Hematopoietic multipotent progenitor cell treated with erythropoietin and hydrocortisone succinate and interleukin-3 and kit ligand, for 6 days (in vitro differentiated cells): Measurements from ENCODE around the gene PTCH2.
"Not testable (repeated sequence)": the region's sequence is repeated elsewhere in the genome, so short reads cannot be mapped to it uniquely, and the experiment has no call there.

Source experiments
- DNase-seq: peaks from one replicate; pipeline ENCODE4 v3.0.0-alpha.2; 2015

The PTCH2 gene

DNA sequence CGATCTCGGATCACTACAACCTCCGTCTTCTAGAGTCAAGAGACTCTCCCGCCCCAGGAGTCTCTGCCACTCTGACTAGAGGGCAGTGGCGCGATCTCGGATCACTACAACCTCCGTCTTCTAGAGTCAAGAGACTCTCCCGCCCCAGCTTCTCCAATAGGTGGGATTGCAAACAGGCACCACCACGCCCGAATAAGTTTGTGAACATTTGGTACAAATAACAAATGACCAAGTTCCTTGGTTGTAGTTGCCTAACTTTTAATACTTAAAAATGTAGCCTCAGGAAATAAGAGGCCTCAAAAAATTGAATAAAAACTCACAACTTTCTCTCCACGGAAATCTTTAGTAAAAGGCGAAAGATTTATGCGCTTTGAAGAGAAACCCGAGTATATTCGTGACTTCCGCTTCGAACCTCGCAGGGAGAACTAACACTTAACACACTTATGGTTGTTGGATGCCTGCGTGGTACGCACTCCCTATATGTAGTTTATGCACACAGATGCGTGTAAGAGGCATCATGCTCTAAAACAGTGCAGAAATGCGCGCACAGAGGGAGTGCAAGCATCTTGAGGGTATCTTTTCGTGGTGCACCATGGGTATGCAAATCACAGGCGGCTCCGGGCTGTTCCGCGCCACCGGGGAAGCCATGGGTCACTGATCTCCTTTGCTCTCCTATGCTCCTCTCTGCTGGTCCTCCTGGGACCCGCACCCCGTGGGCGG lies 23.3 kb downstream of the PTCH2 start:
- DNase-seq = peak; percentile 98

DNA sequence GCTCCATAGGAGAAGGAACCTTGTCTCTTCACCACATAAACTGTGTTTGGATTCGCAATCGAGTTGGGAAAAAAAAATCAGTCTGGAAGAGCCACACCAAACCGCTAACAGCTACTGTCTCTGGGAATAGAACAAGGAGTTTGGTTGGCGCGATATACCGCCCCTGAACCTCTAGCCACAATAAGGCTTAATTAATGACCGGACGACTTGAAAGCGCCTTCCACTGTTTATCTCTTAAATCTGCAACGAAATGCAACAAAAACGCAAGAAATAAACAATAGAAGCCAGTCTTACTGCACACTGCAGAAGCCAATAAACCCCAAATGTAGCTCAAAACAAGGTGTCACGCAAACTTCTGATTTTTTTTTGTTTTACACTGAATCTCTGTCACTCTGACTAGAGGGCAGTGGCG lies 23.9 kb downstream of the PTCH2 start:
- DNase-seq = no peak

GRCh38 chr1:44817771-44818495 lies 25.1 kb downstream of the PTCH2 start:
- DNase-seq = peak; percentile 2

DNA sequence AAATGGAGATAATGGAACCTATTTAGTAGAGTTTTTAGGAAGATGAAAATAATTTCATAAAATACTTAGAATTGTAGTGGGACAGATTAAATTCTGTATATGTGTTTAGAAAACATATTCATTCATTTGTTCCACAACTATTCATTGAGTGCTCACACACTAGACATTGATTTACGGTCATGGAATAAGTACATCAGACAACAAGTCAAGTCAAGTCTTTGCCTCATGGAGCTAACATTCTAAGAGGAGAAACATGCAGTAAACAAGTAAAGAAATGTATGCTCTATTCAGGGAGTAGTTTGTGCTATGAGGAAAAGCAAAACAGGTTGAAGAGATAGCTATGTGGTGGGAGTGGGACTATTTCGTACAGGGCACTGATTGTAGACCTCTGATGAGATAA lies 25.7 kb downstream of the PTCH2 start:
- no peak for DNase-seq

DNA sequence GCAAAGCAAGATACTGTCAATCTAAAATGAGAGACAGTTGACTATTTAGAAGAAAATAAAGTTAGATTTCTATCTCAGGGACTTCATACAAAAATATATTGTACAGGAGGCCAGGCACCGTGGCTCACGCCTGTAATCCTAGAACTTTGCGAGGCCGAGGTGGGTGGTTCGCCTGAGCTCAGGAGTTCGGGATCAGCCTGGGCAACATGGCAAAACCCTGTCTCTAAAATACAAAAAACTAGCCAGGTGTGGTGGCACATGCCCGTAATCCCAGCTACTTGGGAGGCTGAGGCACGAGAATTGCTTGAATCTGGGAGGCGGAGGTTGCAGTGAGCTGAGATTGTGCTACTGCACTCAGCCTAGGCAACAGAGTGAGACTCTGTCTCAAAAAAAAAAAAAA lies 27.1 kb downstream of the PTCH2 start:
- DNase-seq = not testable (repeated sequence)

- DNase-seq = no peak
Measured at GRCh38 chr1:44812822-44813543, 30.1 kb downstream of the PTCH2 start.

- no peak for DNase-seq
Measured at GRCh38 chr1:44811234-44811633, 31.8 kb downstream of the PTCH2 start.

DNA sequence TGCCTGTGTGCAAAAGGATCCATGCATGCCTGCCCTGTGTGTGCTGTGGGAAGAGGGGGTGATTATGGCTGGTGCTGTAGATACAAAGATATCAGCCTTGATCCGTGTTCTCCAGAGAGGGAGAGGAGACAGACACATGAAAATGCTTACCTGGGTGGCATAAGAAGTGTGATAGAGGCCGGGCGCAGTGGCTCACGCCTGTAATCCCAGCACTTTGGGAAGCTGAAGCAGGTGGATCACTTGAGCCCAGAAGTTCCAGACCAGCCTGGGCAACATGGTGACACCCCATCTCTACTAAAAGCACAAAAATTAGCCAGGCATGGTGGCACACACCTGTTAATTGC lies 32.3 kb downstream of the PTCH2 start:
- not testable (repeated sequence) for DNase-seq

- DNase-seq = peak; percentile 56
Measured at GRCh38 chr1:44810101-44810761, 32.8 kb downstream of the PTCH2 start.

DNA sequence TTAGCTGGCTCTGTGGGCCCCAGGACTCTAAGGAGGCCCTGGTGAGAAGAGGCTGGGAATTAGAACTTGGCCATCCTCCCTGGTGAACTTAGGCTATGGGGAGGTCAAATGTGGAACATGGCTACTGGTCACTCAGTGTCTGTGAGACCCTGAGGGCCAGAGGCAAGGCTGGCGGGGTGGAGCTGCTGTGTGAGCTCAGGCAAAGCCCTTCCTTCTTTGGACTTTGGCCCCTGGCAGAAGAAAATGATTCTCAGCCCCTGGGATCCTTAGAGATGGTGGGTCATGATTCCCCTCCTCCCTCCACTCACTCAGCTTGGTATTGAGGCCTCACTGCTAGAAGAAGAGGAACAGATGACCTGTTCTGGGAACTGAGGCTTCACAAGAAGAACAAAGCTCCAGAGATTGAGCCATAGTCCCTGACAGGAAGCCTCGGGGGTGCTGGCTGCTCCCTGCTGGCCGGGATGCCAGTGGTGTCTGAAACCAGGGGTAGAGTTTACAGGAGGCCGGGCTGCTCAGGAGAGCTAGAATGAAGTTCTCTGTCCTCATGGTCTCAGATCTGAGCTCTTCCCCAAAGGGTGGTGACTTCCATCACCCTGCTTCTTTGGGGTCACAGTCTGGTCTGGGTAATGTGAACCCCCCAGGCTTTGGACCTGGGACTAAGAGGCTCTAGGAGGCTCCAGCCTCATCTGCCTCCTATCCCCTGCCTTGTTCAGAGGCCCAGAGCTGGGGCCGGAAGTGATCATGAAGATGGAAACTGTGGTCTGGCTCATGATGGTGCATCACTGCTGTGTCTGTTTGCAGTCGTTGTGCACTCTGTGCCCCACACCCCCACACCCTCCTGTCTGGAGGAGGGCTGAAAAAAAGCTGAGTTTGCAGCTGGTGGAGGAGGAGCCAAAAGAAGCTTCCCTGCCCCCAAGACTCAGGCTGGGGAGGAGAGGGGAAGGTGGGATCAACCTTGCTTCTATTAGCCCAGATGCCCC lies 33.8 kb downstream of the PTCH2 start:
- DNase-seq = peak; percentile 76

- peak; percentile 88 for DNase-seq
Measured at GRCh38 chr1:44808063-44808937, 34.8 kb downstream of the PTCH2 start, which contains the start of gene BTBD19. Gene BTBD19 (plus strand): TSS chr1:44808523. CDS start chr1:44808821, 298 bp downstream.

DNA sequence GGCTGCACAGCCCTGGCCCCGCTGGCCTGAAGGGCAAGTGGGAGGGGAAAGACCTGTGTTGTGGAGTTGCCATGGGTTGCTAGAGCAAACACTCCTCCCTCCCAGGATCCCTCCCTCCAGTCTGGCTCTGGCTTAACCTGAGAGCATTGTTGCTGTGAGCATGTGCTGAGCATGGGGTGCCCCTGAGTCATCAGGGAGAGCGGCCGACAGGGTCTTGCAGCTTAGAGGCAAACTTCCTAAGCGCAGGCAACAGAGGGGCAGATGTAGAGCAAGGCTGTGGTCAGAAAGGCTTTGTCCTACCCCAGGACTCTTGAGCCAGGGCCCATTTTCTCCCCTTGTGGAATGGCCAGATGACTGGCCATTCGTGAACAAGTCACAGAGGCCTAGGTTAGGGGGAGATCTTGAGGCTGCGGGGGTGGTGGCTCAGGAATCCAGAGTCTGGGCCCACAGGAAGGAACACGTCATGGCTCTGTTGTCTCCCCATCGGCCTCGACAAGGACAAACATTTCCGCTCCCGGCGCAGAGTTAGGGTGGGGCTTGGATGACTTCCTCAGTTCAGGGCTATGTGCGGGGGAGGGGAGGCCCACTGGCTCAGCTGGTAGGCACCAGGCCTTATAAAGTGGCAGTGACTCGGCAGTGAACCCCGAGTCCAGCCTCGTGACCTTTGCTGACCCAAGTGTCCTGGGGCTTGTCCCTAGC lies 35.5 kb downstream of the PTCH2 start:
- peak; percentile 97 for DNase-seq

DNA sequence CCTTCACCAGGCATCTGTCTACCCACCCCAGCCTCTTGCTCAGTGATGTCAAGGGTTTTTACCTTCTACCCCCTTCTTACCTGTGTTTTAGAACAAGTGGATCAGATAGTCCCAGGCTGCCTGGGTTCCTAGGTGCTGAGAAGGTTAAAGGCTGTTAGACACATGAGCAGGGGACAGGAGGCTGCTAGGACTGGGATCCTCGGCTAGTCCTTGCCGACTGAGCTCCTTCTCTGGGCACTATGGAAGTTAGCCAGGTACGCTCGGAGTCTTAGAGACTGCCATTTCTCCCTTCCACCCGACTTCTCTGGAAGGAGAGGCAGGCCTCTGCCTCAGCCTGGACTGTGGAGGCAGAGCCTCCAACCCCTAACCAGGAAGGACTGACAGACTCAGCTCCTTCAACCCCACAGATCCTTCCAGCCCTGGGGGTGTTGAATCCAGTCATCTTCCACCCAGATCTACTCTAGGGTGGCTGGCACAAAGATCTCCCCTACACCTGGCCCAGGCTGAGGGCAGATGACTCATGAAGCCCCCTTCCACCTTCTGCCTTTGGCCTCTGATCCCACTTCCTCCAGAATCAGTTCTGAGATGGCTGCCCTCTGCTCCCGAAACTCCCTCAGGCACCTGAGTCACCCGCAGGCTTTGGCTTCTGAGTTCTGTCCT lies 36.2 kb downstream of the PTCH2 start, which contains the start of gene DYNLT4:
DYNLT4 (minus strand) TSS at position 648 of the 660 bp plus-strand sequence. CDS start 683 bp downstream, outside the sequence.
- no peak for DNase-seq

DNA sequence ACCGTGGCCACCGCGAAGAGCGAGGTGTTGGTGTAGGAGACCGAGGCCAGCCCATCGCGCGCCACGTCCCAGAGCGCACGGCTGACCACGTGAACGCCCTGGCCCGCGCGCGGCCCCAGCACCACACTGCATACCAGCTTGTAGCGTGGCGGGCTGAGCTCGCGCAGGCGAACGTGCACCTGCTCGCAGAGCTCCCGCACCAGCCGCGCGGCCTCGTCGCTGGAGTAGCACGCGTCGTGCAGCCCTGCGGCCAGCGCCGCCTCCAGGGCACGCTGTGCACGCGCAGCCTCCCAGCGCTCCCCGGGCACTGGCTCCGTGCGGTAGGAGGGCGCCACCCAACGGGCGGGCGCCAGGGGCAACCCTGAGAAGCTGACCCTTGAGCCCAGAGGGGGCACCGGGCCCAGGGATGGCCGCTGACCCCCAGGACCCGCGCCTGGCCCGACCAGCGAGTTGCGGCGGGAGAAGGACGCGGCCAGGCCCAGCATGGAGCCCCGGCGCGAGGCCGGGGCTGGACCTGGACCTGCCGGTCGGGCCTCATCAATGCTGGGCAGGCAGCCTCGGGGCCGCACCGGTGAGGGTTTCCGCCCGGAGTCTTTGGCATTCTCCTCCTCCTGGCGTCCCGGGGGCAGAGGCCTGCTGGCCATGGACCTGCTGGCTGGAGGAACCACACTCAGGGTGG lies 36.9 kb downstream of the PTCH2 start:
- DNase-seq = no peak

DNA sequence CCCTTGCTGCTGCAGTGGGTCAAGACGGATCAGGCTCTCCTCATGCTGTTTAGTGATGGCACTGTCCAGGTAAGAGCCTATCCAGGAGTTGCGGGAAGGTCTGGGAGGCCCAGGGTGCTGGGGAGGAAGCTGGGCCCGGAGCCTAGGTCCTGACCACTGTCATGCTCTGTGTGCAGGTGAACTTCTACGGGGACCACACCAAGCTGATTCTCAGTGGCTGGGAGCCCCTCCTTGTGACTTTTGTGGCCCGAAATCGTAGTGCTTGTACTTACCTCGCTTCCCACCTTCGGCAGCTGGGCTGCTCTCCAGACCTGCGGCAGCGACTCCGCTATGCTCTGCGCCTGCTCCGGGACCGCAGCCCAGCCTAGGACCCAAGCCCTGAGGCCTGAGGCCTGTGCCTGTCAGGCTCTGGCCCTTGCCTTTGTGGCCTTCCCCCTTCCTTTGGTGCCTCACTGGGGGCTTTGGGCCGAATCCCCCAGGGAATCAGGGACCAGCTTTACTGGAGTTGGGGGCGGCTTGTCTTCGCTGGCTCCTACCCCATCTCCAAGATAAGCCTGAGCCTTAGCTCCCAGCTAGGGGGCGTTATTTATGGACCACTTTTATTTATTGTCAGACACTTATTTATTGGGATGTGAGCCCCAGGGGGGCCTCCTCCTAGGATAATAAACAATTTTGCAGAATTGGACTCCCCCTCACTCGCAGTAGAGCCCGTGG lies 37.6 kb downstream of the PTCH2 start:
- DNase-seq = no peak

DNA sequence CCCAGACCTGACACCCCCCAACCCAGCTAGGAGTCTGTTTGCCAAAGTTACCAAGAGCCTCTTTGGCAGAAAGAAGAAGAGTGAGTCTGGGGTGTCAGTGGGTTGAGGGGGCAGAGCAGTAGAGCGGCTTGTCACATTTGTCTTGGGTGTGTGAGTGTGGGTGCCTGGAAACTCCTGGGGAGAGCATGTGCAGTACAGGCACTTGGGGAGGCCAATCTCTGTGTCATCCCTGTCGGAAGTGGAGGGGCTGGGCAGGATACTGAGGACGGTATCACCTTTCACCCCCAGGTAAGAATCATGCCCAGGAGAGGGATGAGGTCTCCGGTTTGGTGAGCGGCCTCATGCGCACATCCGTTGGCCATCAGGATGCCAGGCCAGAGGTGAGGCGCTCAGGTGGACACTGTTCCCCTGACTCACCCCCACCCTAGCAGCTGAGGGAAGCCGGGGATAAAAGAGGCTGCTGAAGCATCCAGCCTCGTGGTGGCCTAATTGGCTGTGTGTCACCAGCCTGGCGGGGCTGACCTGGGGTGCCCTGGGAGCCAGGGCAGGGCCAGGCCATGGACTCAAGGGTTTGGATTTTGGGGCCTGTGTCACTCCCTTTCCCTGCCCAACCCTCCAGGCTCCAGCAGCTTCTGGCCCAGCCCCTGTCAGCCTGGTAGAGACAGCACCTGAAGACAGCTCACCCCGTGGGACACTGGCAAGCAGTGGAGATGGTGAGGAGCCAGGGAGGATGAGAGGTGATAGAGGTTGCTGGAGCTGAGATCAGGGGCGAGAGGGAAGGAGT lies 39.5 kb downstream of the PTCH2 start:
- no peak for DNase-seq

DNA sequence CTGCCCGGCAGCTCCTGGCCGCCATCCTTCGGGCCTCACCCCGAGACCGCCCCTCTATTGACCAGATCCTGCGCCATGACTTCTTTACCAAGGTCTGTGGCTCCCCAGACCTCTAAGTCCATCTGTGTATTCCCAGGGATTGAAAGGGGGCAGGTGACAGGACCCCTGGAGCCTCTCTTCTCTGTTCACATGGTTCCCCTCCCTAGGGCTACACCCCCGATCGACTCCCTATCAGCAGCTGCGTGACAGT lies 40.1 kb downstream of the PTCH2 start:
- DNase-seq = no peak
